WTC11 (cell line): ENCODE data around the gene PTPRN2.

Source experiments
- CREM ChIP-seq: sonication (generic); formaldehyde crosslinking; IDR thresholded peaks from 2 replicates; pipeline ENCODE4 v1.8.1; 2022; ENCODE audit warnings: mild to moderate bottlenecking, missing genetic modification reagents, moderate library complexity
- CTCF ChIP-seq: fragments of 200-600 bp; IDR thresholded peaks from 2 replicates; pipeline ENCODE4 v1.8.0; 2022; ENCODE audit warnings: antibody characterized with exemption
- FOXK1 ChIP-seq: sonication (generic); formaldehyde crosslinking; IDR thresholded peaks from 2 replicates; pipeline ENCODE4 v1.8.0; 2022; ENCODE audit warnings: mild to moderate bottlenecking, moderate library complexity, missing genetic modification reagents
- ZBTB21 ChIP-seq: sonication (generic); formaldehyde crosslinking; IDR thresholded peaks from 2 replicates; pipeline ENCODE4 v1.8.1; 2023; ENCODE audit warnings: mild to moderate bottlenecking, missing genetic modification reagents, borderline replicate concordance
- ZBTB43 ChIP-seq: sonication (generic); formaldehyde crosslinking; IDR thresholded peaks from 2 replicates; pipeline ENCODE4 v1.8.1; 2023; ENCODE audit warnings: mild to moderate bottlenecking, missing genetic modification reagents
- TF ChIP-seq, protein P1 (sequence below): sonication (generic); formaldehyde crosslinking; IDR thresholded peaks from 2 replicates; pipeline ENCODE4 v1.8.1; 2023; ENCODE audit warnings: mild to moderate bottlenecking, moderate library complexity, missing genetic modification reagents

GRCh38 chr7:158268816-158269535 lies 318.6 kb downstream of the PTPRN2 start:
- TF ChIP-seq CTCF (no peak), CREM (no peak), ZBTB43 (CRISPR knock-in tag) (no peak), FOXK1 (CRISPR knock-in tag) (no peak), ZBTB21 (CRISPR knock-in tag) (no peak)
- TF ChIP-seq, protein P1, sequence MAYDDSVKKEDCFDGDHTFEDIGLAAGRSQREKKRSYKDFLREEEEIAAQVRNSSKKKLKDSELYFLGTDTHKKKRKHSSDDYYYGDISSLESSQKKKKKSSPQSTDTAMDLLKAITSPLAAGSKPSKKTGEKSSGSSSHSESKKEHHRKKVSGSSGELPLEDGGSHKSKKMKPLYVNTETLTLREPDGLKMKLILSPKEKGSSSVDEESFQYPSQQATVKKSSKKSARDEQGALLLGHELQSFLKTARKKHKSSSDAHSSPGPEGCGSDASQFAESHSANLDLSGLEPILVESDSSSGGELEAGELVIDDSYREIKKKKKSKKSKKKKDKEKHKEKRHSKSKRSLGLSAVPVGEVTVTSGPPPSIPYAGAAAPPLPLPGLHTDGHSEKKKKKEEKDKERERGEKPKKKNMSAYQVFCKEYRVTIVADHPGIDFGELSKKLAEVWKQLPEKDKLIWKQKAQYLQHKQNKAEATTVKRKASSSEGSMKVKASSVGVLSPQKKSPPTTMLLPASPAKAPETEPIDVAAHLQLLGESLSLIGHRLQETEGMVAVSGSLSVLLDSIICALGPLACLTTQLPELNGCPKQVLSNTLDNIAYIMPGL (CRISPR knock-in tag), result no peak
